ENCODE measurements around the gene ROCK2.

ROCK2 gene

DNA sequence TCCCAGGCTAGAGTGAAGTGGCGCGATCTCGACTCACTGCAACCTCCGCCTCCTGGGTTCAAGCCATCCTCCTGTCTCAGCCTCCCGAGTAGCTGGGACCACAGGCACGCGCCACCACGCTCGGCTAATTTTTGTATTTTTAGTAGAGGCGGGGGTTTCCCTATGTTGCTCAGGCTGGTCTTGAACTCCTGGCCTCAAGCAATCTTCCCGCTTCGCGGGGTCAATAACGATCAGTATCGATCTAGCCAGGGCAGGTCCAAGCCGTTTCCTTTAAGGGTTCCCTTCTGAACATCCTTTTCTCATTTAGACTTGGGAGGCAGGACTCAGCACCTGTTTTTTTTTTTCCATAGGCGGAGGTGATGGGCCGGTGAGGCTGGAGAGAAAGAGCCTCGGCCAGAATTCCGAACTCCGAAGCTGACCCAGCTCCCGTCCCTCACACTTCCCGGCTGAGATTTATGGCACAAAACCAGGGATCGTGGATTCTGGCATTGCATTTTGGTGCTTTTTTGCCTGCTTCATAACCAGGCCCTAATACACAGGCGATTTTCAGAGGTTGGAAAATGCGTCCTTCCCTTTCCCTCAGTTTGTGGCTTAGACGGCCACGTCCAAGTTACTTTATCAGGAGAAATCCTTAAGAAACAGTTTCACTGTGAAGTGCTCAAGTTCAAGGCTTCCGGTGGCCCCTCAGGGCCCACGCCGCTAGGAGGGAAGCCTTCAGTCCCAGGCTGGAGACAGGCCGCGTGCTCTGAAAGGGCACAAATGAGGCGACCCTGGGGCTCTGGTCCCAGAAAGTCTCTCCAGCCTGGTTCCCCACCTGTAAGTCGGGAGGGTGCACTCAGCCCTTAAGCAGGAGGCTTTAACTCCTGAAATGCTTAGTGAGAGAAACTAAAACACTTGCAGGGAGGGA lies 190.2 kb downstream of the ROCK2 start:
- TF ChIP-seq, protein P1, sequence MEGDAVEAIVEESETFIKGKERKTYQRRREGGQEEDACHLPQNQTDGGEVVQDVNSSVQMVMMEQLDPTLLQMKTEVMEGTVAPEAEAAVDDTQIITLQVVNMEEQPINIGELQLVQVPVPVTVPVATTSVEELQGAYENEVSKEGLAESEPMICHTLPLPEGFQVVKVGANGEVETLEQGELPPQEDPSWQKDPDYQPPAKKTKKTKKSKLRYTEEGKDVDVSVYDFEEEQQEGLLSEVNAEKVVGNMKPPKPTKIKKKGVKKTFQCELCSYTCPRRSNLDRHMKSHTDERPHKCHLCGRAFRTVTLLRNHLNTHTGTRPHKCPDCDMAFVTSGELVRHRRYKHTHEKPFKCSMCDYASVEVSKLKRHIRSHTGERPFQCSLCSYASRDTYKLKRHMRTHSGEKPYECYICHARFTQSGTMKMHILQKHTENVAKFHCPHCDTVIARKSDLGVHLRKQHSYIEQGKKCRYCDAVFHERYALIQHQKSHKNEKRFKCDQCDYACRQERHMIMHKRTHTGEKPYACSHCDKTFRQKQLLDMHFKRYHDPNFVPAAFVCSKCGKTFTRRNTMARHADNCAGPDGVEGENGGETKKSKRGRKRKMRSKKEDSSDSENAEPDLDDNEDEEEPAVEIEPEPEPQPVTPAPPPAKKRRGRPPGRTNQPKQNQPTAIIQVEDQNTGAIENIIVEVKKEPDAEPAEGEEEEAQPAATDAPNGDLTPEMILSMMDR (IDR thresholded peaks at IDR 0.05; ENCODE audit: extremely low read depth, missing control alignments), result no peak
- DNase-seq (ENCODE audit: low spot score), result no peak

DNA sequence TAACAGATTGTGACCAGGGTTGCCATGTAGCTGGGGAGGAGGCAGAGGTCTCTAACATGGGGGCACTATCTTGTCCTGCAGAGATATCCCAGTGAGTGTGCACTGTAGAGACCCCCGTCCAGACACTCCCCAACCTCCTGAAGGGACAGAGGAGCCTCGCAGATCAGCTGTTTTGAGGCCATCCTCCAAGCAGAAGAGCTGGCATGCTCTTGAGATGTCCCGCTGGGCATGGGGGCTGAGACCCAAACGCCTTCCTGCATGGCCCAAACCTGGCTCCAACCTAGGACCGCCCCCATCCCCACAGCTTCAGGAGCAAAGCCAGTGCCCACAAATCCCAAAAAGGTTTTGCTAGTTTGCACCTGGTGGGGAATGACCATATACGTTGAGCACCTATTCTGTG lies 191.8 kb downstream of the ROCK2 start:
- DNase-seq (ENCODE audit: low spot score), result no peak
- TF ChIP-seq, protein P1 (IDR thresholded peaks at IDR 0.05; ENCODE audit: extremely low read depth, missing control alignments), result no peak

DNA sequence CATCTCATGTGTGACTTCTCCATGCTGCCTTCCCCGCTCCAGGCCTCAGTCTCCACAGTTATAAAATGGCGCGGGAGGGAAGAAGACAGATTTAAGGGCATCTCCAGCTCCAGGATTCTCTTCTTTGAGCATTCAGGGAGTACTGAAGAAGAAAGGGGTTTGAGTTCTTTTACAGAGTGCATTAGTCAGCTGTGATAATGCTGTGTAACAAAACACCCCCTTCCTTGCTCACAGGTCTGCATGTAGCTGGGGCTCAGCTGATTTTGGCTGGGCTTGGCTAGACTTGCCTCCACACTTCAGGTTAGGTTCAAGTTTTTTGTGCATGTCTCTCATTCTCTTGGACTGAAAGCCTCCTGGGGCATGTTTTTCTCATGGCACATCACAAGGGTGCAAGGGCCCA lies 197.2 kb downstream of the ROCK2 start:
- TF ChIP-seq, protein P1 (IDR thresholded peaks at IDR 0.05; ENCODE audit: extremely low read depth, missing control alignments), result no peak

DNA sequence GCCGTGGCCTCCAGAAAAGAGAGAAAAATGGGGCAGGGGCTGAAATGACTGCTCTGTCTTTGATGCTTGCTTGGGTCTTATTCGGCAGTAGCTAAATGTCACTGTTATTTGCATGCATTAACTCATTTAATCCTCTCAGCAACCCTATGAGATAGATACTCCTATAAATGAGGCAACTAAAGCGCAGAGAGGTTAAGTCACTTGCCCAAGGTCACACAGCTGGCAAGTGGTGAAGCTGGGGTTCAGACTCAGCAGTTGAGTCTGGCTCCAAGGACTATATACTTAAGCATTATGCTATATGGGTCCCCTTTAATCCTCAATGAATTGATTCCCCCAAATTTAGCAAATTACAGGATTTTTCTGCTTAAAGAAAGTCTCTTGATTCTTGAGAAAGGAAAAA lies 198.4 kb downstream of the ROCK2 start:
- TF ChIP-seq, protein P1 (IDR thresholded peaks at IDR 0.05; ENCODE audit: extremely low read depth, missing control alignments), result no peak

More for the DNA sequence above, 197.2 kb downstream of the ROCK2 start:
- DNase-seq (ENCODE audit: low spot score), result no peak

DNA sequence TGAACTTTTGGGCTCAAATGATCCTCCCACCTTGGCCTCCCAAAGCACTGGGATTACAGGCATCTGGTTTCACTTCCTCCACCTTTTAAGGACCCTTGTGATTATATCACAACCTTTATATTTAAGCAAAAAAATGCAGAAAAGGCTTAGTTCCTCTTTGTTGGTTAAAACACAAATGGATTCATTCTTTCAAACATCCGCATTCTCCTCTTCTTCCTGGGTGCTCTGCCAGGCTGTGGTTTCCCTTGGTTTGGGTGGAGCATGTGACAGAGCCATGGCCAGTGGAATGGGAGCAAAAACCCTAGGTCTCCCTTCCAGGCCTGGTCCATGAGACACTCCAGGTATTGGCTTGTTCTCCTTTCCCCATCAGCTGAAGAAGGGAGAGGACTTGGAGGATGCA lies 199.1 kb downstream of the ROCK2 start:
- TF ChIP-seq, protein P1 (IDR thresholded peaks at IDR 0.05; ENCODE audit: extremely low read depth, missing control alignments), result no peak
- DNase-seq (ENCODE audit: low spot score), result no peak

More for the DNA sequence above, 198.4 kb downstream of the ROCK2 start:
- no peak for DNase-seq (ENCODE audit: low spot score)

DNA sequence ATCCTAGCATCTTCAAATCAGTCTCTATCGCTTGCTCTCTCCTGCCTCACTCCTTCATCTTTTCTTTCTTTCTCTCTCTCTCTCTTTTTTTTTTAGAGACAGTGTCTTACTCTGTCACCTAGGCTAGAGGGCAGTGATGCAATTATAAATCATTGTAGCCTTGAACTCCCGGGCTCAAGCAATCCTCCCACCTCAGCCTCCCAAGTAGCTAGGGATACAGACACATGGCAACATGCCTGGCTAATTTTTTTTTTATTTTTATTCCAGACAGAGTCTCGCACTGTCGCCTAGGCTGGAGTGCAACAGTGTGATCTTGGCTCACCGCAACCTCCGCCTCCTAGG lies 199.7 kb downstream of the ROCK2 start:
- no peak for DNase-seq (ENCODE audit: low spot score)
- TF ChIP-seq, protein P1 (IDR thresholded peaks at IDR 0.05; ENCODE audit: extremely low read depth, missing control alignments), result no peak

DNA sequence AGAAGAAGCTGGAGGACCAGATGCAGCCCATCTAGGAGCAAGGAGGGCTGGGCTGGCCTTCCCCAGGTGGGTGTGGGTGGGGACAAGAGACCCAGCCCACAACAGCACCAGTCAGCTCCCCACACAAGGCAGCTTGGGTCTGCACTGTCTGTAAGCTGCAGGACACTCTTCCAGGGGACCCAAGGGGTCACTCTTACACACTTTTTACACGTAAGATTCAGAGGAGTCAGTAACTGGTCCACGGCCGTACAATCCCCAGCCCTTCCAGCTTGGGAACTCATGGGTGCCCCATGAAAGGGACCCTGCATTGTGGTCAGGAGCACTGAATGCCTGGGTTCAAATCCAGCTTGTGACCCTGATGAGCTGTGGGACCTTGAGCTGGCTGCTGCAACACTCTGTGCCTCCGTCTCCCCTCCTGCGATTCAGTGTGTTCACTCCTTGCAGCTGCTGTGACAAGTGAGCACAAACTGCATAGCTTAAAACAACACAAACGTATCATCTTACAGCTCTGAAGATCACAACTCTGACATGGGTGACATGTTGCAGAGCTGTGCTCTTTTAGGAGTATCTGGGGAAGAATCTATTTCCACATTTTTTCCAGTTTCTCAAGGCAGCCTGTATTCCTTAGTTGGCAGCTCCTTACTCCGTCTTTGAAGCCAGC lies 200.2 kb downstream of the ROCK2 start:
- no peak for DNase-seq (ENCODE audit: low spot score)
- TF ChIP-seq, protein P1 (IDR thresholded peaks at IDR 0.05; ENCODE audit: extremely low read depth, missing control alignments), result no peak

Data from GM20000 (cell line).